OCI-LY1 (cell line): ENCODE measurements around the gene FAM111B.

Experiments
- CTCF ChIP-seq: fragments of 200-600 bp; sonication (generic), shearing (Covaris generic); IDR thresholded peaks from 2 replicates; pipeline ENCODE4 v1.5.1; 2017; ENCODE audit warnings: mild to moderate bottlenecking, antibody characterized with exemption, low read length, moderate library complexity, mixed read lengths
- EZH2 ChIP-seq: fragments of 200-600 bp; sonication (generic), shearing (Covaris generic); IDR thresholded peaks from 2 replicates; pipeline ENCODE4 v1.8.0; 2017; ENCODE audit warnings: borderline replicate concordance, mixed run types, mild to moderate bottlenecking, antibody characterized with exemption, low read length, moderate library complexity, mixed read lengths

- TF ChIP-seq CTCF (no peak), EZH2 (no peak)
Measured at GRCh38 chr11:59114344-59114743, 7.3 kb downstream of the FAM111B start.
